ENCODE results near the gene DVL3. TPM values are rescaled to one million over a fixed set of nuclear protein-coding genes. Genes with fewer than 3 reads are reported as not detected.

The DVL3 gene
- total RNA-seq, 1 experiment from 2014 or later = 76.2 TPM

- TF ChIP-seq AR (CRISPR knock-in tag; IDR thresholded peaks at IDR 0.05) (no peak), NFE2L1 (CRISPR knock-in tag; IDR thresholded peaks at IDR 0.05) (peak; percentile 53; the same call in 1 of the 2 replicates), FOXP4 (CRISPR knock-in tag; IDR thresholded peaks at IDR 0.05) (peak; percentile 60; the same call in 1 of the 2 replicates), MAX (CRISPR knock-in tag; IDR thresholded peaks at IDR 0.05) (no peak), EMX1 (CRISPR knock-in tag; IDR thresholded peaks at IDR 0.05) (peak; percentile 25; the same call in 1 of the 2 replicates), FOXP1 (CRISPR knock-in tag; IDR thresholded peaks at IDR 0.05; ENCODE audit: borderline replicate concordance) (peak; percentile 68), ERG (CRISPR knock-in tag; IDR thresholded peaks at IDR 0.05) (no peak), PRRX2 (CRISPR knock-in tag; IDR thresholded peaks at IDR 0.05) (0 out of 2 replicates have a peak, but pooled peaks have one; percentile 61), USF1 (CRISPR knock-in tag; IDR thresholded peaks at IDR 0.05) (no peak), E2F5 (CRISPR knock-in tag; IDR thresholded peaks at IDR 0.05) (peak; percentile 59; the same call in 1 of the 2 replicates), FOXK1 (CRISPR knock-in tag; IDR thresholded peaks at IDR 0.05) (peak; percentile 83), TEAD4 (CRISPR knock-in tag; IDR thresholded peaks at IDR 0.05) (no peak), FOXJ3 (CRISPR knock-in tag; IDR thresholded peaks at IDR 0.05; ENCODE audit: borderline replicate concordance) (no peak), ETV6 (CRISPR knock-in tag; IDR thresholded peaks at IDR 0.05) (no peak; the same call in 1 of the 2 replicates), MYBL2 (CRISPR knock-in tag; IDR thresholded peaks at IDR 0.05) (0 out of 2 replicates have a peak, but pooled peaks have one; percentile 25), NR1H2 (CRISPR knock-in tag; IDR thresholded peaks at IDR 0.05) (no peak), JAZF1 (CRISPR knock-in tag; IDR thresholded peaks at IDR 0.05) (no peak), TEAD1 (CRISPR knock-in tag; IDR thresholded peaks at IDR 0.05) (no peak; the same call in 1 of the 2 replicates), ZNF219 (CRISPR knock-in tag; IDR thresholded peaks at IDR 0.05; ENCODE audit: borderline replicate concordance) (no peak), SP1 (CRISPR knock-in tag; conservative IDR thresholded peaks at IDR 0.05) (peak; percentile 94), HMGA2 (CRISPR knock-in tag; IDR thresholded peaks at IDR 0.05) (no peak), NFYB (CRISPR knock-in tag; conservative IDR thresholded peaks at IDR 0.05; ENCODE audit: low read depth) (0 out of 2 replicates have a peak, but pooled peaks have one; percentile 20), GABPB1 (CRISPR knock-in tag; IDR thresholded peaks at IDR 0.05) (peak; percentile 8; the same call in 1 of the 2 replicates), E2F4 (CRISPR knock-in tag; IDR thresholded peaks at IDR 0.05; ENCODE audit: borderline replicate concordance, low read depth) (no peak), ATF3 (CRISPR knock-in tag; conservative IDR thresholded peaks at IDR 0.05) (no peak)
Observed at GRCh38 chr3:184174646-184175492, 19.7 kb downstream of the DVL3 start, which contains the start of gene AP2M1 (continued).

Data from WTC11 (cell line).